Activated T-cell treated with anti-CD3 and anti-CD28 coated beads, Interleukin-2, amount 50 U/mL, for 48 hours (primary cell): ENCODE results near the gene POMT2.
"Not testable (repeated sequence)": the region's sequence is repeated elsewhere in the genome, so short reads cannot be mapped to it uniquely, and the experiment has no call there.

ENCODE experiments used
- DNase-seq, 2 experiments: peaks; one replicate each; pipeline ENCODE4 v3.0.0-alpha.2; 2020

Gene POMT2

GRCh38 chr14:77324816-77325745 is 4.4 kb upstream of the POMT2 start:
- DNase-seq, result no peak

GRCh38 chr14:77324289-77324688 is 3.6 kb upstream of the POMT2 start:
- DNase-seq, result no peak

- no peak for DNase-seq
Measured at GRCh38 chr14:77323571-77323970, 2.9 kb upstream of the POMT2 start.

- no peak for DNase-seq
Measured at GRCh38 chr14:77322951-77323350, 2.3 kb upstream of the POMT2 start.

GRCh38 chr14:77322250-77322902 is 1.7 kb upstream of the POMT2 start:
- DNase-seq, result no peak

- DNase-seq, result no peak
Measured at GRCh38 chr14:77319422-77319821, 1.3 kb downstream of the POMT2 start.

- not testable (repeated sequence) for DNase-seq
Measured at GRCh38 chr14:77318756-77319155, 1.9 kb downstream of the POMT2 start.

- no peak for DNase-seq
Measured at GRCh38 chr14:77318006-77318553, 2.6 kb downstream of the POMT2 start.

GRCh38 chr14:77316872-77317301 is 3.8 kb downstream of the POMT2 start:
- DNase-seq, result no peak

- DNase-seq, result no peak
Measured at GRCh38 chr14:77316195-77316505, 4.5 kb downstream of the POMT2 start.

- no peak for DNase-seq
Measured at GRCh38 chr14:77314539-77315457, 5.9 kb downstream of the POMT2 start.

- no peak for DNase-seq
Measured at GRCh38 chr14:77314043-77314442, 6.6 kb downstream of the POMT2 start.

- no peak for DNase-seq
Measured at GRCh38 chr14:77313371-77313770, 7.3 kb downstream of the POMT2 start.

GRCh38 chr14:77311217-77311616 is 9.5 kb downstream of the POMT2 start:
- no peak for DNase-seq

GRCh38 chr14:77310026-77310425 is 10.7 kb downstream of the POMT2 start:
- no peak for DNase-seq

GRCh38 chr14:77309131-77309530 is 11.6 kb downstream of the POMT2 start:
- no peak for DNase-seq

- DNase-seq, result no peak
Measured at GRCh38 chr14:77306851-77307496, 13.7 kb downstream of the POMT2 start.

- DNase-seq, result no peak
Measured at GRCh38 chr14:77306416-77306815, 14.3 kb downstream of the POMT2 start.

GRCh38 chr14:77305696-77306095 is 15.0 kb downstream of the POMT2 start:
- DNase-seq, result no peak

GRCh38 chr14:77303417-77304156 is 17.1 kb downstream of the POMT2 start:
- DNase-seq, result peak; percentile 46 to 55

- peak; percentile 58 to 69 for DNase-seq
Measured at GRCh38 chr14:77302926-77303325, 17.8 kb downstream of the POMT2 start.

GRCh38 chr14:77301103-77301502 is 19.6 kb downstream of the POMT2 start:
- peak; percentile 79 to 81 for DNase-seq
